HT-29 (cell line): ENCODE data around the gene MINAR1. TPM values are rescaled to one million over a fixed set of nuclear protein-coding genes. Genes with fewer than 3 reads are reported as not detected.
"Not testable (repeated sequence)": the region's sequence is repeated elsewhere in the genome, so short reads cannot be mapped to it uniquely, and the experiment has no call there.

ENCODE experiments used
- DNase-seq: peaks from one replicate; pipeline ENCODE4 v3.0.0-alpha.2; 2015; ENCODE audit warnings: low spot score
- total RNA-seq: library from RNA; depleted of rRNA; stranded (reverse); fragments of >200 nt; shearing (Covaris generic); gene quantifications from 2 replicates; pipeline ENCODE4 v1.2.3, GENCODE V29; 2014; rRNA removed

MINAR1 gene, protein sequence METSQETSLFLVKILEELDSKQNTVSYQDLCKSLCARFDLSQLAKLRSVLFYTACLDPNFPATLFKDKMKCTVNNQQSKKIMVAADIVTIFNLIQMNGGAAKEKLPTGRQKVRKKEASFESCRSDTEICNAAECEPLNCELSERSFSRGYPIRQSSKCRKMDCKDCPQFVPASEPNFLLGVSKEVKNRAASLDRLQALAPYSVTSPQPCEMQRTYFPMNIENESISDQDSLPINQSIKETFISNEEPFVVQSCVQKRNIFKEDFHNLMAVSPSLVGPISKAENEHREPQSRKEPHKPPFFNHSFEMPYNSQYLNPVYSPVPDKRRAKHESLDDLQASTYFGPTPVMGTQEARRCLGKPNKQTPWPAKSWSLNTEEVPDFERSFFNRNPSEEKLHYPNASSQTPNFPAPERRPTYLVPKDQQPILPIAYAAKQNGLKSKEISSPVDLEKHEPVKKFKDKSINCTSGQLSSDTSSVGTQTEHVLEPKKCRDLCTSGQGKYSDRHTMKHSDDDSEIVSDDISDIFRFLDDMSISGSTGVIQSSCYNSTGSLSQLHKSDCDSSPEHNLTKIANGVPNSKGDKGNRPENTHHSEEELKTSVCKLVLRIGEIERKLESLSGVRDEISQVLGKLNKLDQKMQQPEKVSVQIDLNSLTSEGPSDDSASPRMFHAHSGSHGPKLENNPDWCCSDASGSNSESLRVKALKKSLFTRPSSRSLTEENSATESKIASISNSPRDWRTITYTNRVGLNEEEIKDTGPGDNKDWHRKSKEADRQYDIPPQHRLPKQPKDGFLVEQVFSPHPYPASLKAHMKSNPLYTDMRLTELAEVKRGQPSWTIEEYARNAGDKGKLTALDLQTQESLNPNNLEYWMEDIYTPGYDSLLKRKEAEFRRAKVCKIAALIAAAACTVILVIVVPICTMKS
- 0.25 and 0.42 TPM in 2 replicates for total RNA-seq

DNA sequence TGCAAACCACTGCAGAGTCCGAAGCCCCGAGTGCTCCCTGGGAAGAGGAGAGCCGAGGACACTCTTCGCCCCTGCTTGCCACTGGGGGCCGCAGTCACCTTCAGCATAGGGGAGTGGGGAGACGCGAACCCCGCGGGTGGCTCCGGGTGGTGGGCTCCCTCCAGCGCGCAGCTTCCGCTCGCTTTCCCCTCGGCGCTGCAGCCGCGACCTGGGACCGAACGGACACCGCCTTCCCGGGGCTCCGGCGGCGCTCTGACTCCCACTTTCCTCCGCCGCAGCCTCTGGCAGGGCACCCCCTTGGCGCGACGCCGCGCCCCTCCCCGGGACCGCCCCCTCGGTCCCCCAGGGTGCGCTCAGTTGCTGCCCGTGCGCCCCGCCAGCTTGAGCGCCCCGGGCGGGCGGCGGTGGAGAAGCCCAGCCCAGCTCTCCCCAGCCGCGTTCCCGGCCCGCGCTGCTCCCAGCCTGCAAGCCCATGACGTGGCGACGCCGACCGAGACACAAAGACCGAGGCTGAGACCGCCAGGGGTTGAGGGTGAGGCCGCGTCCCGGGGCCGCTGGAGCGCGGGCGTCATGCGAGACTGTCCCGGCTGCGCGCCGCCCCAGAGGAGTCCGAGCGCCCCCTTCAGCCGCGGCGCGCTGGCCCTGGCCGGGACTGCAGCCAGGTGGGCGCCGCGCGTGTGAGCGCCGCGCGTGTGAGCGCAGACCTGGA lies at the start of gene MINAR1:
MINAR1 (plus strand) TSS at position 701 of the 709 bp plus-strand sequence. CDS start 23,812 bp downstream, outside the sequence.
- no peak for DNase-seq

DNA sequence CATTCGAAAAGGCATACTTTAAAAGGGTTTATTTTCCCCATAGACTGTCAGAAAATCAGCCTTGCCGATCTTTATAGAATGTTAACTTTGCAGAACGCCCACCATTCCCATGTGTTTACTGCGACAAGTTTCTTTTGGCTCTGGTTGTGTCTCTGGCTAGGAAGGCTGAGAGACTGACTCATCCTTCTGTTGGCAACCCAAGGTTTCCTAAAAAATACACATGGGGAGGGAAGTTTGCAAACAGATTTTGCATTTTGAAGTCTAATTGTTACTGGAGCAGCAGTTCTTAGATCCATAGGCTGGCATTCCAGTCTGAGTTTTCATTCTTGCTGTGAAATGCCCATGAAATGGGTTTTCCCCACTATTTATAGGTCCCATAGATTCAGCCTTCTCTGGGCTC lies 37.9 kb upstream of the MINAR1 start:
- DNase-seq, result no peak

DNA sequence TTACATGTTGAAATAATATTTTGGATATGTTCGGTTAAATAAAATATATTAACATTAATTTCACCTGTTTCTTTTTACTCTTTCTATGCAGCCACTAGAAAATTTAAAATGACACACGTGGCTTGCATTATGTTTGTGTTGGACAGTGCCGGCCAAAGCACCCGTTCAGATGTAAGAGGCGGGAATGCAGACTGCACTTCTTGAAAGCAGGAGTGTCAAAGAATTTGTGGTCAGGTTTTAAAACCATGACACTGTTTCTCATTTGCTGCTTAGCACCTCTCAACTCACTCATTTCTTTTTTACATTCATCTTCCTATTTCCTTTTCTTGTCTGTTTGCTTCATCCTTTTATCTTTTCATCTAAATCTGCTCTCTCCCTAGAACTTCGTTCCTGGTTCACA lies 35.3 kb upstream of the MINAR1 start:
- DNase-seq, result no peak

DNA sequence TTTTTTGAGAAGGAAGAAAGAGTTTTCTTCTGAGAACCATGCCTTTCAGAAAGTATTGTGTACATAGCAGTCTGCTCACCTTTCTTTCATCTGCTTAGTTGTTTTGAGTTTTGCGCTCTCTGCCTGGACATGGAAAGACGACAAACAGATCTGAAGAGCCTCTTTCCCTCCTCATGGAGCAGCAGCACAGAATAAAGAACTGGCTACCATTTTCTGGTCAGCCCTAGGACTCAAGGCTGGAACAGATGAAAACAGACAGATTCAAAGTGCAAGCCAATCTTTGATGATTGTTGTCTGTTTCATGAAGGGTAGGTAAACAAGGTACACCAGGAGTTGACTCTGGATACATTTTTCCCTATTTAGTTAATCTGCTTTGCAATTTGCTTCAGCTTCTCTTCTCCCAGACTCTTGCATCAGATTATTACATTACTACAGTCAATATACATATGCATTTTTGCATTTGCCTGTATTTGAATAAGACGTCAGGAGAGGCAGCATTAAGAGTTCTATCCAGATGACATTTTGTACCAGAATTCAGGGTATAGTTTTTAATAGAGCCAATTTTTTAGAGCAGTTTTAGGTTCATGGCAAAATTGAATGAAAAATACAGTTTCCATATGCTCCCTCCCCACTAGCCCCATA lies 34.7 kb upstream of the MINAR1 start:
- DNase-seq, result no peak

DNA sequence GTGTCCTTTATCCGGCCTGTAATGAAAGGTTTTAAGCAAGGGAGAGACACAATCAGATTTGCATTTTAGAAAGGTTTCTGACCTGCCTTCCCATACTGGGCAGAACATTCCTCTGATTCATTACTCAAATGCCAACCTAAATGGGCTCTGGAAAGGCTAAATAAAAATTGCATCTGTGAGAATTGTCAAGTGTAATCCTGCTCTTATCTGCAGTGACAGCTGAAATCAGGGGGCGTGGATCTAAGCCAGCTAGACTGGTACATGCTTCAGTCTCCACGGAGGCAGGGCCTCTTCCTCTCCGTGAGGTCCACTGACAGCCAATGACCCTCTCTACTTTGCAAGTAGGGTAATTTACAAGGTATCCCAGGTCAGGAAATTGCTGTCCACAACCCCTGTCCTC lies 32.5 kb upstream of the MINAR1 start:
- DNase-seq, result no peak

DNA sequence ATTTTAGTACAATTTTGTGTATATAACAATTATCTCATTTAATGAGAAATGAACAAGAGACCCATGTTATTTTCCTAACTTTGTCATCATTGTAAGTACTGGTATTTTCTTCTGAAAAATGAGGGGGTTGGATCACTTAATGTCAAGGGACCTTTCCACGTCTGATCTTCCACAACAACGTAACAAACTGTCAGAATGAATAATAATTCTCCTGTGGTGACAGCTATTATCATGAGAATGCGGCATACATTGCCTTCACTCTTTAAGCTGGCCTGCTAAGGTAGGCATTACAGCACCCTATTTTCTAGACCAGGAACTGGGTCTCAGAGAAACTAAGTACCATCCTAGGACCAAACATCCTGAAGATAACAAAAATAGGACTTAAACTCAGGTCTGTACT lies 31.5 kb upstream of the MINAR1 start:
- DNase-seq, result no peak

DNA sequence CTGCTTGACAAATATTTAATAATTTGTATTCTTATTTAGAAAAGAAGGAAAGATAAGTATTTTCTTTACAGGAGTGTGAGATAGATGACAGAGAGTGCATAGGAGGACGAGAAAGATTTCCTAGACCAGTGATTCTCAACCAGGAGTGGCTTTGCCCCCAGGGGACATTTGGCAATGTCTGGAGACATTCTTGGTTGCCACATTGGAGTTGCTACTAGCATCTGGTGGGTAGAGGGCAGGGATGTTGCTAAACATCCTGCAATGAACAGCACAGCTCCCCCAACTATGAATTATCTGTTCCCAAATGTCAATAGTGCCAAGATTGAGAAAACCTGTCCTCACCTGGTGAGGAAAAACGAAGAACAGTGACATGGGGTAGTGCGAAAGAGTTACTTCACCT lies 30.8 kb upstream of the MINAR1 start:
- no peak for DNase-seq

DNA sequence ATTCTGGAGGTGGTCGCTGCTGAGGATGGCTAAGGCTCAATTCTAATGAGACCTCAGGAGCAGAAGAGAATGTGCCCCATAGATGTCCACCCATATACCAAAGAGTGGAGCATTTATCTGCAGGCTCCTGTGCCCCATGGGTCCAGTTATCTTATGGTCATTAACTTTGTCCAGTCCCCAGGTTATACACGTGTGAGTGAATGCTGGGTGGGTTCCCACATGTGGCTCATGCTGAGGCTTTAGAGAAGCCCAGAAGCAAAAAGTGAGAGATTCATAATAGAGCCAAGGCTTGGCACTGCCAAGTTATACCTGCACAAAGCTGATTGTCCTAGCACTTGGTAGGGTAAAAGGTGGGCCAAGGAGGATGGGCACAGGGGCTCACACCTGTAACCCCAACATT lies 30.0 kb upstream of the MINAR1 start:
- no peak for DNase-seq

DNA sequence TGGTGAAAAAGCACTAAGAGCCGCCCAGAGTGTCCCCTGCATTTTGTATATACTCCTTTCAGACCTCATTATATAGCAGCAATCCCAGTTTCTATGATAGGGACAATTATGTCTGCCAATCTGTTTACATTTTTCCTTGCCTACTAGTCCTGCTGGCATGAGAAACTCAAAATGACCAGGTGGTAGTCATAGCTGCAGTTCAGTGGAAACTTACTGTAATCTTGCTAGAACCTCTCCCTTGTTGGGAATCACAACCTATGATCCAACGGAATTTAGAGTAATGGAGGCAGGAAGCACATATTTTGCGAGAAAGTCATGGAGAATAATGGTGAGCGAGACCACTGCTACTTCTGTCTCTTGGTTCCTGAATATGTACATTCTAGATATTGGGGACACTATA lies 28.6 kb upstream of the MINAR1 start:
- DNase-seq, result no peak

DNA sequence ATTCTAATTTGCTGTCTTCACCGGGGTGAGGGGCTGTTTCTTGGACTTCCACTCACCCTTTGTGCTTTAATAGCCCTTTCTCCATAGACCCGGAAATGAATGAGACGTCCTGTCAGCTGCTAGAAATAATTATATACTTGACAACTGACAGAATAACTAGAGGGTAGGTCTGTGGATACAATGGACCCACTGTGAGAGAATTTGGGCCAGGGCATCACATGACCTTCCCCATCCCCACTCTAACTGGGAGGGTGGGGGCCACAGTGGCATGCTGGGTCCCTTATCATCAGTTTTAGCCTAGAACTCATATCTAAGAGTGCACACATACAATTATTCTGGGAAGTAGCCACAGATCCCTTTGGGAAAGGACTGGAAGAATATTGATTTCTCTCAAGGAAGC lies 25.9 kb upstream of the MINAR1 start:
- no peak for DNase-seq

DNA sequence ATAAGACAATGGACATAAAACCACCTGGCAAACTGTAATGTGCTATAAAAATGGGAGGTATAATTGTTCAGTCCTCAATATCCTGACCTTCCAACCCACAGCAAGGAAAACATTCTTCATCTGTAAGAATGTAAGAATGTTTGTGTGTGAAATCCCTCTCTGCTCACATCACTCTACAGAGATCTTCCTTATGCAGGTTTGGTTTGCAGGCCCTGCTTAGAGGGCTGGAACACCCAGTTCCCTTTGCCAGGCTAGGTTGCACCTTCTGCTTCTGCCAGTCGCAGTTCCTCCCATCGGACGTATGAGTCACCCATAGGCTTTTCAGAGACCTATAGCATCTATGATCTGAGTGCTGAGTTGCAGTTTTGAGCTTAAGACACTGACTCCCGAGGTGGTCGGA lies 24.1 kb upstream of the MINAR1 start:
- no peak for DNase-seq

DNA sequence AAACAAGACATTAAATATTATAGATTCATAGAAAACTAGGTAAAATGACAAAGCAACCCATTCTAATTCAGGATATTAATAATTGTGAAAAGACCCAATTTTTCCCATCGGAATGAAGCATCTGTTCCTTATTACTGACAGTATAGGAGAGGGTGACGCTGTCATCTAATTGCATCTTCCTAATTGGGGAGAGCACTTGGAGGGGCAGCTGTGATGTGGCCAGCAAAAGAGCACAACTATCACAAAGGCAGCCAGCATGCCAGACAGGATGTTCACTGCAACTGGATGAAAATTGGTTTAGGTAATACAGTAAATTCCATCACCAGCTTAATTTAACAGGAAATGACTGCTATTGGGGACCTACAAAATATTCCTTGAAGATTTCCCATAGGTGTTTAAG lies 21.9 kb upstream of the MINAR1 start:
- DNase-seq, result no peak

DNA sequence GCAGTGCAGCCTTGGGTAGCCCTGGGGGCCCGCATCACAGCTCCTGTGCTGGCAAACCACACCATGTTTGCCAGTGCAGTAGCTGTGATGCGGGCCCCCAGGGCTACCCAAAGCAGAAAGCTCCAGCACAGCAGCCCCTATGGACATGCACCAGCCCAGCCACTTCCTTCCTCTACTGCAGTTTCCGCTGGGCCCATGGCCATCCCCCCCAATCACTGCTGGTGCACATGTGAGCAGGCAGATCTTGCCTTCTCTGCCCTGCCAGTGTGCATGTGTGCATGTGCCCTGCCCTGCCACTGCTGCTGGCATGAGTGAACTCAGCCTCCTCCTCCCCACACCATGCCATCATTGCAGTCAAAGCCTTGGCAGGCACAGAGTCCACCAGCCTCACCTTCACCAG lies 20.1 kb upstream of the MINAR1 start:
- no peak for DNase-seq

DNA sequence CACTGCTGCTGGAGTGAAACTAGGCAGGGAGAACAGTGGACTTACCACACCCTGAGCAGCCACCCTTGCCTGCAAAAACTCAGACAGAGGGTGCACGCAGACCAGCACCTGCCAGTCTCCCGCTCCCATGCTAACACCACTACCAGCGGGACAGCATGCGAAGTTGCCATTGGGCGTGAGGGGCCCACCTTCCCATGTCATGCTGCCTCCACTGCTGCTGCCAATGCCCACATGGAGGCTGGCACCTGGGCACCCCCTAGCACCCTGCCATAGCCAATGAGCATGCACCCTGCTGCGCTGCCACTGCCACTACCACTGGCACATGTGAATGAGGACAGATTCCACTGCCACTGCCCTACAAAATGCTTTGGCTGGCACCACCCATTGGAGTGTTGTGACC lies 19.7 kb upstream of the MINAR1 start:
- DNase-seq, result no peak

DNA sequence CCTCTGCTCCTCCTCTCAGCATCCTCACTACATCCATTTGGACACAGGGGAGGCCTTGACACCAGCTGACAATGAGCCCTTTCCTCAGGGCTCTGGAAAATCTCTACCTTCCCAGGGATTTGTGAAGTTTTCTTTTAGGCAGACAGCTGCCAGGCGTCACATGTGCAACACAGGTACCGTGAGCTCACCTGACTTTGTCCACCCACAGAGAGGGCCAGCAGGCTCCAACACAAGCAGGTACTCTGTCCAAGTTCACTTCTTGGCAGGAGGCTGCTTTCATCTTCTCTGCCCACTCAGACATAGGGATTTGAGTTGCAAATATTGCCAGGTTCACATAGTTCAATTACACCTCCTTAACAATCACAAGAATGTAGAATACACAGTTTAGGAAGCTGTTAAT lies 15.3 kb upstream of the MINAR1 start:
- no peak for DNase-seq

DNA sequence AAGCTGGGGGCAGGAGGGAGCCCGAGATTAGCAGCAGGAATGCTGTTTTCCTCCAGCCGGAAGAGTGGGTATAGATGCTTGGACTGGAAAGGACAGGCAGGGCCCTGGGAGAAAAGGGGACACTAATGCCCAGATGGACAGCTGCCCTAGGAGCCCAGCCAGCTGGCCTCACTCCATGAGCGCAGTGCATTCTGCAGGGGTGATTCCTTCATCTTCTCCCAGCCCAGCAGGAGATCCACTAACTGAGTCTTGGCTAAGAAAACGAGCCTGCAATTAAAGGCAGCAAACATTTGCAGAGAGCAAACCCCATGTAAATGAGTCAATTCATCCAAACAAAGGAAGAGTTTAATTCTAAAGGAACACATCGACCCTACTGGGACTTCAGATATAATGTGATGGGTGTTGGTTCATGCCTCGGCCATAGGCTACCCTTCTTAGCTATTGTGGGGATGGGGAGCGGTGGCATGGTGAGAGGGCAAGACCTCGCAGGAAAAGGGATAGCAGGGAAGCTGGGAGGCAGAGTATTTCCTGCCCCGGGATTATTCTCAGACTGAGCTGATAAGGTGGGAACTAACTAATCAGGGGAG lies 13.3 kb upstream of the MINAR1 start:
- DNase-seq, result no peak

DNA sequence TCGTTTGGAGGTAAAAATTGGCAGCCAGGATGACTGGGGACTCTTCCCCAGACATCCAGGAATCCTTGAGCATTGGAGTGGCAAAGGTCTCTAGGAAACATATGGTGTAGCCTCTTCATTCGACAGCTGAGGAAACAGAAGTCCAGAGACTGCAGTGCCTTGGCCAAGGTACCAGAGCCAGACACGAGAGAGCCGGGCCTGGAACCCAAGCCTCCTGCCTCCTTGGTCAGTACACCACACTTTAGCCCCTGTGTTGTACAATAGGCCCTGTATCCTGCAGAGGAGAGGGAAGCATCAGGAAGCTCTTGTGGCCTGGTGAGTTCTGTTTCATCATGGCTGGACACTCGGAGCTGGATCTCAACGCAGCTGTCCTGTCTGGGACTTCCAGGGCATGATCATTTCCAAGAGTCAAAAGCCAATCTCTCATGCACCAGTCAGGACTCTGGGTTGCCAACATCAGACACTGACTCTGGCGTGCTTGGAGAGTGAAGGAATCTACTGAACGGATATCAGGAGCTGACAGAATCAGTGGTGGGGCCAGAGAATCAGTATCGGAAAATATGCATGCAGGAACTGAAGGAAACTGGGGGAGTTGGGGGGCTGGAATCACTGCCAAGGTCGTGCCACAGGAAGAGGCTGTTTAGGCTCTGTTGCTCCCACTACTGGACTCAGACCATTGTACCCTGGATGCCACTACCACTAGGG lies 6.4 kb upstream of the MINAR1 start:
- DNase-seq, result no peak

DNA sequence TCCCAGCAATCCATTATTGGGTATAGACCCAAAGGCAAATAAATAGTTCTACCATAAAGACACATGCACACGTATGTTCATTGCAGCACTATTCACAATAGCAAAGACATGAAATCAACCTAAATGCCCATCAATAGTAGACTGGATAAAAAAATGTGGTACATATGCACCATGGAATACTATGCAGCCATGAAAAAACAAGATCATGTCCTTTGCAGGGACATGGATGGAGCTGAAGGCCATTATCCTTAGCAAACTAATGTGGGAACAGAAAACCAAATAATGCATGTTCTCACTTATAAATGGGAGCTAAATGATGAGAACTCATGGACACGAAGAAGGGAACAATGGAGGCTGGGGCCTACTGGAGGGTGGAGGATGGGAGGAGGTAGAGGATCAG lies 5.2 kb upstream of the MINAR1 start:
- not testable (repeated sequence) for DNase-seq

DNA sequence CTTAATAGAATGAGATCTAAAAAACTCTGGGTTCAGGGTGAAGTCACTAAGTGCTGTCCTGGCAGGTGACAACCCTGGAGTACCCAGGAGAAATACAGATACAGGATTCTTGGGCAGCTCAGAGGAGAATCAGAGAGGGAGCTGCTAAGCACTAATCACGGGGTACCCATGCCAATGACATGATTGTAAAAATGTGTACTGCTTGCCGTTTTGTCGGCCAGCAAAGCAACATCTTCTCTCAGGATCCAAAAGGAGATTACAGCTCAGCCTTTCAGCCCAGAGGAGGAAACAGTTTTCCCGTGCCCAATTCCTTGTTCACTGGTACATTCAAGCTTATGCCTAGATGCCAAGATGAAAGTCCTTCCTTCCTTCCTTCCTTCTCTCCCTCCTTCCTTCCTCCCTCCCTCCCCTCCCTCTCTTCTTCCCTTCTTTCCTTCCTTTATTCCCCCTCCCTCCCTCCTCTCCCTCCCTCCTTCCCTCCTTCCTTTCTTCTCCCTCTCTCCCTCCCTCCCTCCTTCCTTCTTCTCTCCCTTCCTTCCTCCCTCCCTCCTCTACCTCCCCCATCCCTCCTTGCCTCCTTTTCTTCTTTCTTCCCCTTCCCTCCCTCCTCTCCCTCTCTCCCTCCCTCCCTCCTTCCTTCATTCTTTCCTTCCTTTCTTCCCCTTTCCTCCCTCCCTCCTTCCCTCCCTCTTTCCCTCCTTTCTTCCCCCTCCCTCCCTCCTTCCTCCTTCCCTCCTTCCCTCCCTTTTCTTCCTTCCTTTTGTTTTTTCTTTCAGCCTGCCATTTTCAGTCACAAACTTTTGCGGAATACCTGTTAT lies 4.1 kb upstream of the MINAR1 start:
- DNase-seq, result no peak
